AG08395 (cell line): ENCODE data around the gene NRG3.

Source experiments
- DNase-seq: peaks from one replicate; pipeline ENCODE4 v3.0.0; 2012; ENCODE audit warnings: mixed read lengths, low spot score

Gene NRG3

GRCh38 chr10:82221056-82221455 lies 346.1 kb downstream of the NRG3 start:
- DNase-seq, result no peak

DNA sequence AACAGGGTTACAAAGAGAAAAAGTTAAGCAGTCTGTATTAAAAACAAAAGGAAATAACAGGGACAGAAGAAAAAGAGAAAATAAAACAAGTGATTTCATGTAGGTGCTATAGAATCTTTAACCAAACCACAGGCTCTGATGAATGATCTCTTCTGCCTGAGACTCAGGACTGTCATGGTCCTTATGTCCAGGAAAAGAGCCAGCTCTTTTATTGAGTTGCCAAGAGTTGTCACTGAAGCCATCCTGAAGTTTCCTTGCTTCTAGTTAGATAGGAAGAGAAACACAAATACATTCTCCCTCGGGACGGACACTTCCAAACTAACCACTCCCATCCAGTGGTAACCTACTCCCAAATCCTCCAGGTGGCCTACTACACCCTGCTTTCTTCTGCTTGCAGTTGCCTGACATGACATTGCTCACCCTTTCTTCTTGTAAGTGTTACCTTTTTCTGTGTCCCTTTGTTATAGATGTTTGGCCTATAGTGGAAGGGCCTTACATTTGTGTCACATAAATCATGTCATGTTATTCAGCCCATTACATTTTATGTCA lies 346.7 kb downstream of the NRG3 start:
- DNase-seq, result no peak

GRCh38 chr10:82228701-82229100 lies 353.7 kb downstream of the NRG3 start:
- DNase-seq, result no peak

- DNase-seq, result no peak
Measured at GRCh38 chr10:82234173-82234572, 359.2 kb downstream of the NRG3 start.

DNA sequence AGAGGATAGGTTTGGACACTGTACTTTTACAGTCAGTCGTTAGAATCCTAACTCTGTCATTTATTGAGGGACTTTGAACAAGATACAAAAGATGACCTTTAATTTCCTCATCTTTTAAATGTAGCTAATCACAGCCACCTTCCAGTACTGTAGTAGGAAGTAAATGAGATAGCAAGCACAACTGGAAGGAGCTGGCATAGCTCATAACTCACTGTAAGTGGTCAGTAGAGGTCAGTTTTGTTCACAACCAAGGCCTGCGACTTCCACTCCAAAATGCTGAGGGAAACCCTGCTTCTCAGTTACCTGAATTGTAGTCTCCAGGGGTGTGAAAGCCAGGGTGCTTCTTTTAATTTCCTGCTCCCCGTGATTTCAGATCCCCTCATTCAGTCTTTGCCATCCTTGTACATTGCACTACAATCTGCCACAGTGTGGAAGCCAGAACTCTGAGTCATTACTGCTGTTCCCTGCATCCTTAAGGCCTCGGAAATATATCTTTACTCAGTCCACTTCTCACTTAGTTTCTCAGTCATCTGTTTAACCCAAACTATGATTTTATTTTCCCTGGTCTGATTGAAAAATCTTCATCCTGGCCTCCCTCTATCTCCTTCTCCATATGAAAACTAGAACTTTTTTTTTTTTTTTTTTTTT lies 361.2 kb downstream of the NRG3 start:
- DNase-seq, result no peak

DNA sequence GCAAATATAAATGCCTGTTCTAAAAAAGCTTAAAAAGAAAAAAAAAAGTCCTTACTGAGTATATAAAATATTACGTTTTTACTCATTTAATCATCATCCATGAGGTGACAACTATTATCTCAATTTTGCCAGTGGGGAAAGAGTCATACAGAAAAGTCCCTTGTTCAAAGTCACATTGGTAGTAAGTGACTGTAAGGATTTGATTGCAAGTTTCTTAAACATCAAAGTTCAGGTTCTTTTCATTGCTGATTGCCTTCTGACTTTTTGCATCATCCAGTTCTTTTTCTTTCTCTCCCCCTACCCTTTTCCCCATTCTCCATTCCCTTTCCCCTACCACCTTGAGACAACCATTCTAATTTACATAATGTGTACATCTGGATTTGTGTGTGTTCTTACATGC lies 363.3 kb downstream of the NRG3 start:
- DNase-seq, result no peak

GRCh38 chr10:82240408-82240807 lies 365.4 kb downstream of the NRG3 start:
- DNase-seq, result no peak

- DNase-seq, result no peak
Measured at GRCh38 chr10:82242778-82243177, 367.8 kb downstream of the NRG3 start.

DNA sequence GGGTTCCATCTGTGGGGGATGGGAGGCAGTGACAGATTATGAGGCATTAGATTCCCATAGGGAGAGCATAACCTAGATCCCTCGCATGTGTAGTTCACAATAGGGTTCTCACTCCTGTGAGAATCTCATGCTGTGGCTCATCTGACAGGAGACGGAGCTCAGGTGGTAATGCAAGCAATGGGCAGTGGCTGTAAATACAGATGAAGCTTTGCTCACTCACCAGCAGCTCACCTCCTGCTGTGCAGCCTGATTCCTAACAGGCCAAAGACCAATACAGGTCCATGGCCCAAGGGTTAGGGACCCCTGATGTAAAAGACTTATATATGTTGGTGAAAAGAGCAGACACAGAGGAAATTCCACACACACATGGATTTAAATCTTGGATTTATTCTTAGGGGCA lies 370.2 kb downstream of the NRG3 start:
- no peak for DNase-seq

- no peak for DNase-seq
Measured at GRCh38 chr10:82245906-82246560, 371.0 kb downstream of the NRG3 start.

GRCh38 chr10:82249141-82249540 lies 374.1 kb downstream of the NRG3 start:
- DNase-seq, result no peak

- no peak for DNase-seq
Measured at GRCh38 chr10:82251222-82251906, 376.4 kb downstream of the NRG3 start.

DNA sequence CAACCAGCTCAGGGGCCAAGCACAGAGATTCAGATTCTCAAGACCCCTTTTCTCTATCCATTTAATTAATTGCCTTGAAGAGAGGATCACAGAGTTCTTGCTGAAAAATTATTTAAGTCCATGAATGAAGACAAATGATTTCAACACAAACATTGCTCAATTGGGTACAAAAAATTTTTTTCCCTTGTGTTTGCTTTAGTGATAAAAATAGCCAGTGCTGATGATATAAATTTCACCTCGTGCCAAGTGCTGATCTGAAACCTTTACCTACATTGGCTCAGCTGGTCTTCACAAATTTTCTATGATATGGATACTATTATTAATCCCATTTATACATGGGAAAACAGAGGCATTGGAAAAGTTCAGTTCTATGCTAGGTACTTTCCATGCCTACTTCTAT lies 377.1 kb downstream of the NRG3 start:
- no peak for DNase-seq

GRCh38 chr10:82254237-82254636 lies 379.2 kb downstream of the NRG3 start:
- DNase-seq, result no peak

GRCh38 chr10:82256275-82256674 lies 381.3 kb downstream of the NRG3 start:
- DNase-seq, result no peak

DNA sequence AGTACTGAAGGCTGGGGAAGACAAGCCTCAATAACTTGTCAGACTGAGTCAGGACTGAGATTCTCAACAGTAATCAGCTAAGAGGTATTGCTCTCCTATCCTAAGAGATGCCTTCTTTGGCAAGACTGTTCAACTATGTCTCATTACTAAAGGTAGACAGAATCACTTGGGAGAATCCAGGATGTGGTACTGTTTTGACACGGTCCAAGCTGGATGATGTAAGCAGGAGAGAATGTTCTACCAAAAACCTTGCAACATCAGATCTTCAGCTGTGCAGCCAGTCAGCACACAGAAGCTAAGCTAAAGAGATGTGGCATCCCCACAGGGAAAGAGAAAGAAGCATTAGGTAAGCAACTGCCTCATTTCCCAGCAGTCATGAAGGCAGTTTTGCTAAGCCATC lies 391.4 kb downstream of the NRG3 start:
- no peak for DNase-seq

DNA sequence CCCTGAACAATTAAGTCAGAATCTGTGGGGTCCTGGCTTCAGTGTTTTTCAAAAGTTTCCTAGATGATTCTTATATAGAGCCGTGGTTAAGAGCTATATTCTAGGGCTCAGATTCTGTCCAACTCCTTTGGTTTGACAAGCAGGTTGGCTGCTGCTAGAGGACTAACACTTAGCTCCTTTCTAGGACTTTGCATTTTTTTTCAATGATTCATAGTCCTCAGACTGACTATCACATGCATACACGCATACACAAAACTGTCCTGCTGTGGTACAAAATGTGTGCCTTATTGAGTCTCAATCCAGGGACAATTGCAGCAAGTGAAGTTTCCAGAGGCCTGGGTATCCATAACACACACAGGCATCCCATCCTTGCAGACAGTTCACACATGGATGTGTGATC lies 392.0 kb downstream of the NRG3 start:
- no peak for DNase-seq

DNA sequence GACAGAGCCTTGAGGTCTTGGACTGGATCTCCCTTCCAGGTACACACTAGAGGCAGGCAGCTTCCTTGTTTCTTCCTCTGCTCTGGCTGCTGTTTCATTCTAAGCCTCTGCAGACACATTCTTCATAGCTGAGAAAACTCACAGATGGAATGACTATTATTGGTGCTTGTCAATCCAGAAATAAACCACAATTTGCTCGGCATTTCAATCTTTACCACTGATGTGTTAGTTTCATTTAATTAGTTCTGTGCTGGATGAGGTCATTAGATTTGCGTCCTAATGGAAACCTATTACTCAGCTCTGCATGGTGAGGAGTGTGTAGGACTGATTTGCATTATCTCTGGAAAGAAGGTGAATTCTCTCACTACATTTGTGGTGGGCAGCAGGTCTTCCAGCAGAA lies 392.5 kb downstream of the NRG3 start:
- DNase-seq, result no peak

DNA sequence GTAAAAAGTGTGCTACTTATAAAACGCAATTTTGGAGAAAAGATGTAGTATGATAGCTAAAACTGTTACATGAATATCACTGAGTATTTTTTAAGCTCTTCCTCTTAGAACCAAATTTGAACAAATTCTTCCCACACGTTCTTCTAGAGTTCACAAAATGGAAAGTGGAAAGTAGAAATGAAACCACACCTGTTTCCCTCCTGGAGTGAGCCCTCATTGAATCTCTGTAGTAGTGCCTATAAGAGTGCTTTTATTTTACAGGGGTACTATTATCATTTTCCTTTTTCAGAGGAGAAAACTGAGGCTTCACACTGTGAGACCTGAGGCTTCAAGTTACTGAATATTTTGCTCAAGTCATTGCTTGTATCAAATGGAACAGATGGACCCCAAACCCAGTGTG lies 393.0 kb downstream of the NRG3 start:
- no peak for DNase-seq

DNA sequence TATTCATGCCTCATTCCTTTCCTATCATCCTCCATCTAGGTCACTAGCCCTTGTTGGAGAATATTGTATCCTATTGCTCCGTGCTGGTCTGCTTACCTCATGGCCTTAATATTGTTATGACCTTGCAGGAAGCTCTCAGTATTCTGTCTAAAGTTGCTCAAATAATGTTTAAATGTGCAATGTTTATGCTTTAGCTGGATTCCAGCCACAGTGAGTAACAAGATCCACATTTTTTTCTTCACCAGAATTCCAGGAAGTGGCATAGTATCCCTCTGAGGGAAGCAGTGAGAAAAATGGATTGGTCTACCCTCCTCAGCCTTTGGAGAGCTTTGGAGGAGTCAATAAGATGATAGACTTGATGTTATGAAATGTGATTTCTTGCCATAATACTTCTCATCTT lies 402.6 kb downstream of the NRG3 start:
- no peak for DNase-seq

DNA sequence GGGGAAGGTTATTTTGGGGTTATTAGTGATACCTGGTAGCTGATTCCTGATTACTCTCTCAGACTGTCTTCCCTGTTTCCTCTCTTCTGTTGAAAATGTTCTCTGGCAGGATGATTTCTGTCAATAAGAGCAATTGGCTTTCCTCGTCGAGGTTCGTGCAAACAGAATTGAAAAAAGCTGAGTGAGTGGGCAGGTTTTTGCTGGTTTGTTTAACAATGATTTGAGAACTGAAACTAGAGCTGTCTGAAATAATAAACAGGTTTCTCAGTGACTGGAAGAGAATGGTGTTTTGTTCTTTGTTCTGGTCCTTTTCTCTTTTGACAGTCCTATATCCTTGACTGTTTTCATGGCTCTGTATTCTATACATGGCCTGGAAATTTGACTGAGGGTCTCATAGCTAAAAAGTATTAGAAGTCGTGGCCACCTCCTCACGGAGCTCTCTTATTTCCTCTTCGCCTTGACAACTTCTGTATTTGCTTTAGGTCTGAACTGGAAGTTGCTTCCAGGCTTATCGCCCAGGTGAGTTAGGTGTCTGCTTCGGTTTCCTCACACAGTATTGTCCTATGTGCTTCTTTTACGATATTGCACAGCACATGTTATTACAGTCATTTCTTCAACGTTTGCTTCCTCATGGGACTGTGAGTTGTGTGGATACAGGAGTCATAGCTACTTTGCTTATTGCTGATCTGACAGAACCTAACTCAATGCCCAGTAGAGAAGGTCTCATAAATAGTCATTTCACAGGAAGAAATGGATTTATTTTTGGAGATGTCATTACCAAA lies 403.6 kb downstream of the NRG3 start:
- DNase-seq, result no peak

GRCh38 chr10:82282782-82283456 lies 407.9 kb downstream of the NRG3 start:
- DNase-seq, result no peak
